GM08714 (cell line): ENCODE measurements around the gene AGBL4.

Source experiments
- H3K4me3 ChIP-seq: fragments of 200-500 bp; sonication (Bioruptor generic); 2 replicates; pipeline ENCODE4 v1.5.1; 2014; ENCODE audit warnings: mild to moderate bottlenecking, low read length, inconsistent platforms
- ZNF274 ChIP-seq: IDR thresholded peaks from 2 replicates; pipeline ENCODE4 v1.6.1; 2012; ENCODE audit warnings: mild to moderate bottlenecking, low read depth, low read length

Gene AGBL4

GRCh38 chr1:48916130-48917069 lies 1107.4 kb downstream of the AGBL4 start:
- no peak for TF ChIP-seq ZNF274
- H3K4me3 ChIP-seq: no peak overlapping the region

- TF ChIP-seq ZNF274: no peak
- H3K4me3 ChIP-seq: no peak overlapping the region
These were observed 1115.1 kb downstream of the AGBL4 start for GRCh38 chr1:48908606-48909005.

GRCh38 chr1:48906729-48907128 lies 1117.0 kb downstream of the AGBL4 start:
- no peak overlapping the region for H3K4me3 ChIP-seq
- TF ChIP-seq ZNF274: no peak

DNA sequence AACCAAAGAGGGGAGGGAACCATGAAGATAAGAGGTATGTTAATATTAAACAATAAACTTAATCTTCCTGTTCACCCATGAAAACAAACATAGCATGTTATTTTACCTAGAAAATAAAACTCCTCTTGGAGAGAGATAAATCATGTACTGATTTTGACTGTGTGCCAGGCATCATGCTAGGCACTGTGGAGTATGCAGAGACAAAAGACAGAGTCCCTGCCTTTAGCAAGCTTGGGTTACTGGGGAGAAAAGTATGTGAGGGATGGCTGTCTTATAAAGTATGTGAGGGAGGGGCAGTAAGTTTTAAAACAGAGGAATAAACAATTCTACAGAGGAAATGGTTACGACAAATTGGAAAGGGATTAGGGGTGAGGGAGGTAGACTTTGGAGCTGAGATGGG lies 1117.6 kb downstream of the AGBL4 start:
- no peak overlapping the region for H3K4me3 ChIP-seq
- no peak for TF ChIP-seq ZNF274

DNA sequence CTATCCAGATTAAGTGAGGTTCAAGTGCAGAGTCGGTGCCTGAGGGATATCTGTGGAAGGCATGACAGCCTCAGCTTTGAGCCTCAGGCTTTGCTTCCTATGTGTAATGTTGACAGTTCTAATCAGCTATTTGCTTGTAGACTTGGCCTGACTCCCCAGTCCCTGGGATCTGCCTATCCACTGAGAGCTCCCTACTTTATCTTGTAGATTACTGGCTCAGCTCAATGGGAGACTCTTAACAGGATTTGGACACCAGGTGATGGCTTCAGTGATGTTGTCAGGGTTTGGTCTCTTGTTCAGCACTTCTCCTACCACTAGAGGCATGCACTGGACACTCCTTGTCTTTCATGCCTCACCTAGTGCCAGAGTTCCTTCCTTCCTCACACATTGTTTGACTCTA lies 1120.5 kb downstream of the AGBL4 start:
- TF ChIP-seq ZNF274: no peak
- no peak overlapping the region for H3K4me3 ChIP-seq

DNA sequence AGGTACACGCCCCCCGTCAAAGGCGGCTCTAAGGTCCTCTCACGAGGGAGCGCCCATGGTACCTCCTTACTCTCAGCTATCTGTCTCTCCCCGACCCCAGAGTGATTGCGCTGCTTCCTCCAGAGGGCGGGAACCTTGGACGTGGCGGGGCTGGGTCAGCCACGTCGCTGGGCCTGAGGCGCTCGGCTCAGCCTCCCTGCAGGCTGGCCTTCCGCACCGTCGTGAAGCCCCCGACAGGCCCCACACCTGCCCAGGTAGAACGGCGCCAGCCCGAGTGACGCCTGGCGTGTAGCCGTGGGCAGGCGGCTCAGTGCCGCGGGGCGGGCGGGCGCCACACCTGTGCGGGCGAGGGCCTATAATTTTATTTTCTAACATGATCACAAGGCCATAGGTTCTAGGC lies 1124.9 kb downstream of the AGBL4 start:
- no peak overlapping the region for H3K4me3 ChIP-seq
- TF ChIP-seq ZNF274: no peak

GRCh38 chr1:48889615-48890014 lies 1134.1 kb downstream of the AGBL4 start:
- TF ChIP-seq ZNF274: no peak
- no peak overlapping the region for H3K4me3 ChIP-seq

- no peak for TF ChIP-seq ZNF274
- H3K4me3 ChIP-seq: no peak overlapping the region
These were observed 1134.7 kb downstream of the AGBL4 start for GRCh38 chr1:48889082-48889481.

GRCh38 chr1:48887796-48888195 lies 1136.0 kb downstream of the AGBL4 start:
- H3K4me3 ChIP-seq: no peak overlapping the region
- TF ChIP-seq ZNF274: no peak

- no peak for TF ChIP-seq ZNF274
- H3K4me3 ChIP-seq: no peak overlapping the region
These were observed 1141.7 kb downstream of the AGBL4 start for GRCh38 chr1:48882020-48882419.

DNA sequence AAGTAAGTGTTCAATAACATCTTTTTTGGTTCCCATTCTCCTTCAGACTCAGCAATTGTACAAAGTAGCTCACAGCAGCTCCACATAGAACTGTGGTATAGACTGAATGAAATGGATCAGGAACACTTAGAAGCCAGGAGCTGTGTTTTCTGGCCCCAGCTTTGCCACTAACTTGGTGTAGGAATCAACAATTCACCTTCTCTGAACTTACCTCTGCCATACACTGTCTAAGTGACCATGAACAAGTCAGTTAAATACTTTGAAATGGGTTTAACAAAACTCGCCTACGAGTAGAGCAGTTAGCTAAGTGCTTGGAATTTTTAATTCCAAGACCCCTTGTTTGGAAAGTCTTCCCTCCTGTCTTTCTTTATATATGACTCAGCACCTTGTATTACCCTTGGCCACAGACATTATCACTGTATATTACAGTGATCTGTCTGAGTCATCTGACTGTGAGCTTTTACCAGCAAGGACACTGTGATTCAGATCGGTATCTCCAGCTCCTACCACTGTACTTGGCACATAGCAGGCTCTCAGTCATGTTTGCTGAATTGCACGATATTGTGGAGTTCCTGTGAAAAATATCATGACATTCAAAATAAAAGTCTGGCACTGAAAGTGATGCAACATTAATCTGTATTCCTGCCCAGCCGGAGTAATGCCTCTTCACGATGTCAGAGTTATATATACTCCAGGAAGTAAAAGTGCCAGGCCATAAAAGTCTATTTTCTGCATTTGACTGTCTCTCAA lies 1145.4 kb downstream of the AGBL4 start:
- H3K4me3 ChIP-seq: no peak overlapping the region
- TF ChIP-seq ZNF274: no peak

- no peak overlapping the region for H3K4me3 ChIP-seq
- TF ChIP-seq ZNF274: no peak
These were observed 1147.4 kb downstream of the AGBL4 start for GRCh38 chr1:48876330-48876785.

DNA sequence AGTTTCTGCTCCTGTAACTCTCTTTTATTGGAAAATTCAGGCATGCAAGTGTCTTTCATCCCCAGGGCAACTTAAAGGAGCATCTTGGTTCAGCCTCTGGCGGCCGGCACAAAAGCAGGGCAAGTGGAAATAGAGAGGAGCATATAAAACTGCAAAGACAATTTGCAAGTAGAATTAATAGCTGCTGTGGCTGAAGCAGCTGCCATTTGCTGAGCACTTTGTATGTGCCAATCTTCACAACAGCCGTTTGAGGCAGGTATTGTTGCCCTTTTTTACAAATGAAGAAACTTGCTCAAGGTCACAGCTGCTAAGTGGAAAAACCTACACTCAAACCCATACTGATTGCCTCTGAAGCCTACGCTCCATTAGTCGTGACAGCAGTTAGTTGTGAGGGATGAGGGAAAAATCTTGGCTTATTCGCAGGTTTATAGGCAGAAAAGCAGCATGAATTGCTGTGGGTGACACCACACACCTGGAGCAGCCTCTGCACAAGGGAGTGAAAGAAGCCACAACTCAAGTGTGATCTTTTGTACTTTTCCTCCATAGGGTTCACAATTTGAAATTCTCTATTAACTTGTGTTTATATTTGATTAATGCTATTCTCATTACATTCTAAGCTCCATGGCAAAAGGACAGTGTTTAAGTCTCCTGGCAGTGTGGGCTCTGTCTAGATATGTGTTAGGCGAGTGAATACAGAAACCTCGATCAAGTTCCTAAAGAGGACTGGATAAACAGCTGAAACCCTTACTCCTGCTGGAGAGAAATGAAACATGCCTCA lies 1148.0 kb downstream of the AGBL4 start:
- TF ChIP-seq ZNF274: no peak
- no peak overlapping the region for H3K4me3 ChIP-seq

GRCh38 chr1:48873944-48874343 lies 1149.8 kb downstream of the AGBL4 start:
- H3K4me3 ChIP-seq: no peak overlapping the region
- TF ChIP-seq ZNF274: no peak
